Ectodermal cell (in vitro differentiated cells): ENCODE measurements around the gene MOCS2.

Source experiments
- H3K27ac ChIP-seq: 2 replicates; pipeline ENCODE4 v1.7.0; 2013; ENCODE audit warnings: mild to moderate bottlenecking, low read depth, low read length; ENCODE audit not compliant: insufficient read depth, poor library complexity, severe bottlenecking
- H3K27me3 ChIP-seq: 2 replicates; pipeline ENCODE4 v1.7.0; 2013; ENCODE audit warnings: mild to moderate bottlenecking, low read length; ENCODE audit not compliant: insufficient read depth, control insufficient read depth, poor library complexity, severe bottlenecking
- H3K36me3 ChIP-seq: one replicate; pipeline ENCODE4 v1.7.0; 2013; ENCODE audit warnings: low read length; ENCODE audit not compliant: control insufficient read depth, insufficient read depth
- H3K4me1 ChIP-seq: one replicate; pipeline ENCODE4 v1.7.0; 2013; ENCODE audit warnings: low read length; ENCODE audit not compliant: control insufficient read depth, insufficient read depth
- H3K4me3 ChIP-seq: 2 replicates; pipeline ENCODE4 v1.7.0; 2013; ENCODE audit warnings: low read depth, low read length, control low read depth; ENCODE audit not compliant: insufficient read depth
- H3K9me3 ChIP-seq: 2 replicates; pipeline ENCODE4 v1.7.0; 2013; ENCODE audit warnings: mild to moderate bottlenecking, low read length, moderate library complexity; ENCODE audit not compliant: control insufficient read depth
- WGBS, 2 experiments: methylation state at CpG; one replicate each; pipeline ENCODE4 v1.1.7; 2013; ENCODE audit warnings: missing lambda C conversion rate in 2 of 2; 5-methylcytosine and 5-hydroxymethylcytosine counted together

The MOCS2 gene

GRCh38 chr5:53080271-53080670, 29.3 kb downstream of the MOCS2 start:
- H3K4me3 ChIP-seq: no peak overlapping the region
- no peaks in the 10 kb centered on the region for H3K27me3 ChIP-seq
- H3K27ac ChIP-seq: no peak overlapping the region
- 90 to 94% methylated on average over 4 of the region's 4 CpGs for WGBS, 2 experiments
- H3K4me1 ChIP-seq: no peaks in the 10 kb centered on the region
- H3K9me3 ChIP-seq: no peaks in the 10 kb centered on the region
- H3K36me3 ChIP-seq: no peaks in the 10 kb centered on the region

GRCh38 chr5:53076014-53076583, 33.5 kb downstream of the MOCS2 start:
- Histone ChIP-seq H3K4me1 (no peaks in the 10 kb centered on the region), H3K4me3 (no peak overlapping the region), H3K27me3 (no peaks in the 10 kb centered on the region), H3K27ac (no peak overlapping the region), H3K9me3 (no peaks in the 10 kb centered on the region), H3K36me3 (no peaks in the 10 kb centered on the region)
- WGBS, 2 experiments: 90 to 97% methylated on average over 2 of the region's 2 CpGs

GRCh38 chr5:53073348-53073747, 36.2 kb downstream of the MOCS2 start:
- H3K27me3 ChIP-seq: no peaks in the 10 kb centered on the region
- WGBS, 2 experiments: 88 to 97% methylated on average over 2 of the region's 2 CpGs
- no peak overlapping the region for H3K4me3 ChIP-seq
- no peaks in the 10 kb centered on the region for H3K9me3 ChIP-seq
- no peaks in the 10 kb centered on the region for H3K36me3 ChIP-seq
- H3K4me1 ChIP-seq: no peaks in the 10 kb centered on the region
- no peak overlapping the region for H3K27ac ChIP-seq

GRCh38 chr5:53071738-53072137, 37.8 kb downstream of the MOCS2 start:
- no peak overlapping the region for H3K27ac ChIP-seq
- H3K36me3 ChIP-seq: no peaks in the 10 kb centered on the region
- H3K4me1 ChIP-seq: no peaks in the 10 kb centered on the region
- 96 to 98% methylated on average over 1 to 2 of the region's 2 CpGs for WGBS, 2 experiments
- no peak overlapping the region for H3K4me3 ChIP-seq
- no peaks in the 10 kb centered on the region for H3K9me3 ChIP-seq
- no peaks in the 10 kb centered on the region for H3K27me3 ChIP-seq

GRCh38 chr5:53071298-53071697, 38.3 kb downstream of the MOCS2 start:
- no peak overlapping the region for H3K4me3 ChIP-seq
- H3K4me1 ChIP-seq: no peaks in the 10 kb centered on the region
- H3K27me3 ChIP-seq: no peaks in the 10 kb centered on the region
- H3K36me3 ChIP-seq: no peaks in the 10 kb centered on the region
- WGBS, 2 experiments: 90 to 97% methylated on average over 2 of the region's 2 CpGs
- no peaks in the 10 kb centered on the region for H3K9me3 ChIP-seq
- H3K27ac ChIP-seq: no peak overlapping the region

GRCh38 chr5:53069626-53070025, 39.9 kb downstream of the MOCS2 start:
- Histone ChIP-seq H3K36me3 (no peaks in the 10 kb centered on the region), H3K4me1 (no peaks in the 10 kb centered on the region), H3K27ac (no peak overlapping the region), H3K9me3 (no peaks in the 10 kb centered on the region), H3K27me3 (no peaks in the 10 kb centered on the region), H3K4me3 (no peak overlapping the region)
- 91 to 97% methylated on average over 5 of the region's 5 CpGs for WGBS, 2 experiments

GRCh38 chr5:53068291-53068836, 41.2 kb downstream of the MOCS2 start:
- no peaks in the 10 kb centered on the region for H3K27me3 ChIP-seq
- H3K27ac ChIP-seq: no peak overlapping the region
- H3K9me3 ChIP-seq: no peaks in the 10 kb centered on the region
- no peaks in the 10 kb centered on the region for H3K36me3 ChIP-seq
- H3K4me3 ChIP-seq: no peak overlapping the region
- H3K4me1 ChIP-seq: no peaks in the 10 kb centered on the region
- 91 to 95% methylated on average over 3 to 4 of the region's 4 CpGs for WGBS, 2 experiments

- Histone ChIP-seq H3K36me3 (no peaks in the 10 kb centered on the region), H3K4me3 (no peak overlapping the region), H3K9me3 (no peaks in the 10 kb centered on the region), H3K4me1 (no peaks in the 10 kb centered on the region), H3K27me3 (no peaks in the 10 kb centered on the region), H3K27ac (no peak overlapping the region)
- no CpG with 5 or more reads among the region's 1 CpG for WGBS, 2 experiments
These were observed 41.9 kb downstream of the MOCS2 start for GRCh38 chr5:53067641-53068040.

- Histone ChIP-seq H3K27me3 (no peaks in the 10 kb centered on the region), H3K4me1 (peaks cover 3% of the 10 kb centered on the region), H3K4me3 (no peak overlapping the region), H3K36me3 (no peaks in the 10 kb centered on the region), H3K27ac (no peak overlapping the region), H3K9me3 (no peaks in the 10 kb centered on the region)
- 83% methylated on average over 1 of the region's 1 CpG; no CpG with 5 or more reads in 1 of the 2 experiments for WGBS, 2 experiments
These were observed 43.5 kb downstream of the MOCS2 start for GRCh38 chr5:53066088-53066487.

GRCh38 chr5:53063791-53064190, 45.8 kb downstream of the MOCS2 start:
- no peaks in the 10 kb centered on the region for H3K9me3 ChIP-seq
- WGBS, 2 experiments: 94 to 100% methylated on average over 2 to 3 of the region's 3 CpGs
- H3K27me3 ChIP-seq: no peaks in the 10 kb centered on the region
- peaks cover 3% of the 10 kb centered on the region for H3K4me1 ChIP-seq
- no peak overlapping the region for H3K27ac ChIP-seq
- H3K36me3 ChIP-seq: no peaks in the 10 kb centered on the region
- no peak overlapping the region for H3K4me3 ChIP-seq
